ENCODE data around the gene IFI35.
"Not testable (repeated sequence)": the region's sequence is repeated elsewhere in the genome, so short reads cannot be mapped to it uniquely, and the experiment has no call there.

IFI35 gene

GRCh38 chr17:42997984-42998938, 8.3 kb upstream of the IFI35 start, which contains the start of gene RPL27:
TSS of gene RPL27 (plus strand) at chr17:42998419. CDS start at chr17:42998751, 332 bp downstream.
- peak; percentile 93 to 94 for DNase-seq (ENCODE audit: low read depth in 2 of 2)

GRCh38 chr17:42999003-42999525, 7.5 kb upstream of the IFI35 start:
- DNase-seq (ENCODE audit: low read depth in 2 of 2) = no peak

- not testable (repeated sequence) for DNase-seq (ENCODE audit: low read depth in 2 of 2)
Observed at GRCh38 chr17:43000894-43001293, 5.7 kb upstream of the IFI35 start.

GRCh38 chr17:43003542-43004172, 2.9 kb upstream of the IFI35 start:
- no peak for DNase-seq (ENCODE audit: low read depth in 2 of 2)

GRCh38 chr17:43010667-43011308, 4.2 kb downstream of the IFI35 start:
- DNase-seq (ENCODE audit: low read depth in 2 of 2) = no peak

GRCh38 chr17:43011728-43012472, 5.3 kb downstream of the IFI35 start:
- no peak for DNase-seq (ENCODE audit: low read depth in 2 of 2)

GRCh38 chr17:43013296-43013695, 6.7 kb downstream of the IFI35 start:
- DNase-seq (ENCODE audit: low read depth in 2 of 2) = no peak

- DNase-seq (ENCODE audit: low read depth in 2 of 2) = no peak
Observed at GRCh38 chr17:43014020-43014648, 7.5 kb downstream of the IFI35 start.

GRCh38 chr17:43014649-43015542, 8.3 kb downstream of the IFI35 start:
- DNase-seq (ENCODE audit: low read depth in 2 of 2) = no peak

GRCh38 chr17:43015579-43015978, 9.0 kb downstream of the IFI35 start:
- no peak for DNase-seq (ENCODE audit: low read depth in 2 of 2)

GRCh38 chr17:43016216-43016615, 9.6 kb downstream of the IFI35 start:
- DNase-seq (ENCODE audit: low read depth in 2 of 2) = no peak

GRCh38 chr17:43018008-43018853, 11.6 kb downstream of the IFI35 start:
- no peak for DNase-seq (ENCODE audit: low read depth in 2 of 2)

GRCh38 chr17:43018932-43019331, 12.3 kb downstream of the IFI35 start:
- no peak for DNase-seq (ENCODE audit: low read depth in 2 of 2)

- DNase-seq (ENCODE audit: low read depth in 2 of 2) = no peak
Observed at GRCh38 chr17:43019418-43019817, 12.8 kb downstream of the IFI35 start.

- DNase-seq (ENCODE audit: low read depth in 2 of 2) = no peak
Observed at GRCh38 chr17:43020030-43020621, 13.5 kb downstream of the IFI35 start.

- DNase-seq (ENCODE audit: low read depth in 2 of 2) = peak in 1 of 2 donors; percentile 30
Observed at GRCh38 chr17:43020789-43021740, 14.5 kb downstream of the IFI35 start.

- peak; percentile 34 to 39 for DNase-seq (ENCODE audit: low read depth in 2 of 2)
Observed at GRCh38 chr17:43021741-43022512, 15.3 kb downstream of the IFI35 start, which contains the start of gene VAT1. TSS of gene VAT1 (minus strand) at chr17:43022385. CDS start at chr17:43022322, 63 bp downstream.
